NB4 (cell line): ENCODE data around the gene EMC8.

Experiments used
- MYC ChIP-seq: IDR thresholded peaks from 2 replicates; pipeline ENCODE4 v1.6.1; 2011; ENCODE audit warnings: low read depth, low read length
- POLR2A ChIP-seq: IDR thresholded peaks from 2 replicates; pipeline ENCODE4 v1.6.1; 2011; ENCODE audit warnings: mild to moderate bottlenecking; ENCODE audit not compliant: insufficient read length; ENCODE audit errors: extremely low read depth
- TF ChIP-seq, protein P1 (sequence below): IDR thresholded peaks from one replicate; pipeline ENCODE4 v1.5.1; 2012; ENCODE audit warnings: low read depth, low read length

DNA sequence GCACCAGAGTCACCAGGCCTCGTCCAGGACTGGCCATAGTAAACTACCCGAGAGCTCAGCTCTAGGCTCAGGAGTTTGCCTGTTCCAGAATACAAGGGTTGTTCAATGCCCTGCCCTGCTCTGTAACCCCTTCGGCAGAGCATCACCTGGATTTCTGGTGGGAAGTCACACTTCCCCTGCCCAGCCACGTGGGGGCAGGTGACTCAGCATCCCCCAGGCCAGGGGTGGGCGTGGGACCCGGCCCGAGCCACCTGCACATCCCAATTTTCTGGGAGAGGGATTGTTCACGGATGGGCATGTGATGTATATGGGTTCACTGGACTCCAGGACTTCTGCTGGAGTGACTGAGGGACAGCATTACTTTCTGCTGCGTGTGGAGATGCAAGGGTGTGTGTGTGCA is 26.0 kb upstream of the EMC8 start:
- TF ChIP-seq, protein P1, sequence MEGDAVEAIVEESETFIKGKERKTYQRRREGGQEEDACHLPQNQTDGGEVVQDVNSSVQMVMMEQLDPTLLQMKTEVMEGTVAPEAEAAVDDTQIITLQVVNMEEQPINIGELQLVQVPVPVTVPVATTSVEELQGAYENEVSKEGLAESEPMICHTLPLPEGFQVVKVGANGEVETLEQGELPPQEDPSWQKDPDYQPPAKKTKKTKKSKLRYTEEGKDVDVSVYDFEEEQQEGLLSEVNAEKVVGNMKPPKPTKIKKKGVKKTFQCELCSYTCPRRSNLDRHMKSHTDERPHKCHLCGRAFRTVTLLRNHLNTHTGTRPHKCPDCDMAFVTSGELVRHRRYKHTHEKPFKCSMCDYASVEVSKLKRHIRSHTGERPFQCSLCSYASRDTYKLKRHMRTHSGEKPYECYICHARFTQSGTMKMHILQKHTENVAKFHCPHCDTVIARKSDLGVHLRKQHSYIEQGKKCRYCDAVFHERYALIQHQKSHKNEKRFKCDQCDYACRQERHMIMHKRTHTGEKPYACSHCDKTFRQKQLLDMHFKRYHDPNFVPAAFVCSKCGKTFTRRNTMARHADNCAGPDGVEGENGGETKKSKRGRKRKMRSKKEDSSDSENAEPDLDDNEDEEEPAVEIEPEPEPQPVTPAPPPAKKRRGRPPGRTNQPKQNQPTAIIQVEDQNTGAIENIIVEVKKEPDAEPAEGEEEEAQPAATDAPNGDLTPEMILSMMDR, result no peak
- TF ChIP-seq POLR2A (no peak), MYC (no peak)
